GM12892 (cell line): ENCODE data around the gene RTEL1.
"Not testable (repeated sequence)": the region's sequence is repeated elsewhere in the genome, so short reads cannot be mapped to it uniquely, and the experiment has no call there.

Experiments
- DNase-seq: peaks from one replicate; pipeline ENCODE4 v3.0.0; 2011; ENCODE audit not compliant: insufficient read length
- FAIRE-seq: peaks from 2 replicates; lab custom pipeline; 2011; peaks lifted over from hg19 to GRCh38; lab: Jason Lieb, UNC
- POLR2A ChIP-seq: IDR thresholded peaks from 2 replicates; pipeline ENCODE4 v1.6.1; 2011; ENCODE audit warnings: low read depth, low read length, control low read depth
- POLR2AphosphoS5 ChIP-seq: IDR thresholded peaks from 2 replicates; pipeline ENCODE4 v1.6.1; 2011; ENCODE audit warnings: low read depth, low read length, control low read depth
- TAF1 ChIP-seq: IDR thresholded peaks from 2 replicates; pipeline ENCODE4 v1.6.1; 2011; ENCODE audit warnings: low read depth, mild to moderate bottlenecking, control low read depth, low read length, borderline replicate concordance

RTEL1 gene

GRCh38 chr20:63714858-63715257 lies 56.7 kb downstream of the RTEL1 start:
- TF ChIP-seq POLR2AphosphoS5, result no peak
- TF ChIP-seq TAF1, result no peak
- no peak for TF ChIP-seq POLR2A
- no peak for DNase-seq
- no peak for FAIRE-seq

GRCh38 chr20:63718996-63719395 lies 60.9 kb downstream of the RTEL1 start:
- DNase-seq (no peak), FAIRE-seq (no peak)
- TF ChIP-seq TAF1 (no peak), POLR2A (no peak), POLR2AphosphoS5 (no peak)

- DNase-seq, FAIRE-seq: not testable (repeated sequence)
These were observed 65.0 kb downstream of the RTEL1 start for GRCh38 chr20:63722967-63723622.

- TF ChIP-seq TAF1, result 0 out of 2 replicates have a peak, but pooled peaks have one; percentile 5
- not testable (repeated sequence) for FAIRE-seq, DNase-seq
These were observed 72.1 kb downstream of the RTEL1 start for GRCh38 chr20:63730189-63730733.

- DNase-seq (no peak), FAIRE-seq (peak; percentile 30)
- no peak for TF ChIP-seq POLR2A
- TF ChIP-seq TAF1, result no peak
- TF ChIP-seq POLR2AphosphoS5, result no peak
These were observed 73.3 kb downstream of the RTEL1 start for GRCh38 chr20:63731410-63731809.

GRCh38 chr20:63732118-63733095 lies 74.3 kb downstream of the RTEL1 start:
- no peak for FAIRE-seq

GRCh38 chr20:63733117-63733516 lies 75.0 kb downstream of the RTEL1 start:
- no peak for FAIRE-seq
- TF ChIP-seq TAF1, result no peak
- TF ChIP-seq POLR2AphosphoS5, result no peak
- TF ChIP-seq POLR2A, result no peak
- no peak for DNase-seq

More at GRCh38 chr20:63732118-63733095, 74.3 kb downstream of the RTEL1 start:
- TF ChIP-seq TAF1, result no peak
- 0 out of 2 replicates have a peak, but pooled peaks have one; percentile 58 for TF ChIP-seq POLR2AphosphoS5
- peak; percentile 50 for TF ChIP-seq POLR2A
- DNase-seq, result no peak

GRCh38 chr20:63733579-63734081 lies 75.5 kb downstream of the RTEL1 start:
- DNase-seq (no peak), FAIRE-seq (no peak)
- no peak for TF ChIP-seq POLR2AphosphoS5
- no peak for TF ChIP-seq POLR2A
- no peak for TF ChIP-seq TAF1

GRCh38 chr20:63734111-63734945 lies 76.2 kb downstream of the RTEL1 start:
- DNase-seq (no peak), FAIRE-seq (no peak)
- no peak for TF ChIP-seq TAF1
- TF ChIP-seq POLR2A, result no peak
- TF ChIP-seq POLR2AphosphoS5, result no peak

GRCh38 chr20:63734946-63735858 lies 77.1 kb downstream of the RTEL1 start:
- FAIRE-seq (no peak), DNase-seq (no peak)
- TF ChIP-seq POLR2AphosphoS5, result no peak
- TF ChIP-seq TAF1, result no peak
- TF ChIP-seq POLR2A, result no peak
